ENCODE data around the gene MEMO1. TPM values are rescaled to one million over a fixed set of nuclear protein-coding genes. Genes with fewer than 3 reads are reported as not detected.

MEMO1 gene
- total and polyA plus RNA-seq, 9 of the 15 experiments (the other 6 are each of a cell fraction or from before 2014, with no cell fraction given) = 22.1 to 87.7 (median 61.2) TPM

DNA sequence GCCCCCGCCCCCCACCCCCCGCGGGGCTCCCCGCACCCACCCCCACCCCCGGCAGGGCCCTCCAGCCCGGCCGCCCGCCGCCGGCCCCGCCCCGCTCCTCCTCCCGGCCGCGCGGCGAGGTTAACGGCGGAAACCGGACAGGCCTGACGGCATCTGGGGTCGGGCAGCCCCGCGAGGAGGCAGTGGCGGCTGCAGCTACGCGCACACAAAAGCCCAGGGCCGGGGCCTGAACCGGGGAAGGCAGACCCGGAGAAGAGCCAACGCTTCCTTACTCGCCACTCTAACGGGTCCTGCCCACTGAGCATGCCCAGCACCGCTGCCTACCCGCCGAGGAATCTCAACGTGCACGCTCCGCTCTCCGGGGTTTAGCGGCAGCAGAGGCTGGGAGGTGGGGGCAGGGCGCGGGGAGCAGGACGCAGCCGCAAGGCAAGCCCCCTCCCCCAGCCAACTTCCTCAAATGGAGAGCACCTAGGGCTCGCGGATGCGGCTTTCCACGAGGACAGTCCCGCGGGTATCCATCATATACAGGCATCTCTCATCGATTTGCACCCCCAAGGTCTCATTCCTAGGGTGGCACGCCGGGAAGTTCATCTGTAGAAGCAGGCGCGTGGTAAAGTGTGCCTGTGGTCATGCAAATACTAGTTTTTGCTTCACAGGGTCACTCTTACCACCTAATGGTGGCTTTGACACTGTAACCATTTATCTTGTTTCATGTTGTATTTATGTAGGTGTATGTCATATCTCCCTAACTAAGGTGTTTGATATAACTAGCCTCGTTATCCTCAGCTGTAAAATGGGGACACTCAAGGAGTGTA is at the start of gene MEMO1 (continued):
- TF ChIP-seq ZNF407 (IDR thresholded peaks at IDR 0.05; ENCODE audit: low read depth) (no peak), RFX5 (IDR thresholded peaks at IDR 0.05; ENCODE audit: low read depth, low read length) (peak; percentile 51; the same call in 1 of the 2 replicates), ETV6 (IDR thresholded peaks at IDR 0.05; ENCODE audit: borderline replicate concordance in 1 of 2, low read depth in 2 of 2, low read length in 1 of 2) (peak in 1 of 2 experiments; percentile 65; a peak in 1 of 4 replicates), ETV6 (CRISPR knock-in tag; IDR thresholded peaks at IDR 0.05; ENCODE audit: borderline replicate concordance) (peak; percentile 89; the same call in 1 of the 2 replicates), ZNF263 (CRISPR knock-in tag; IDR thresholded peaks at IDR 0.05; ENCODE audit: borderline replicate concordance) (peak; percentile 63; the same call in 1 of the 2 replicates), ZNF165 (CRISPR knock-in tag; IDR thresholded peaks at IDR 0.05; ENCODE audit: borderline replicate concordance) (no peak), E2F1 (CRISPR knock-in tag; IDR thresholded peaks at IDR 0.05) (peak; percentile 69; the same call in 1 of the 2 replicates), IRF2 (CRISPR knock-in tag; IDR thresholded peaks at IDR 0.05) (no peak), THAP7 (CRISPR knock-in tag; IDR thresholded peaks at IDR 0.05) (no peak), MED1 (CRISPR knock-in tag; IDR thresholded peaks at IDR 0.05; ENCODE audit: borderline replicate concordance) (0 out of 2 replicates have a peak, but pooled peaks have one; percentile 64), BRD4 (IDR thresholded peaks at IDR 0.05) (peak; percentile 84), HMGN3 (IDR thresholded peaks at IDR 0.05; ENCODE audit: borderline replicate concordance, extremely low read depth, insufficient read length, low read depth, low read length) (peak; percentile 86), C11orf30 (IDR thresholded peaks at IDR 0.05; ENCODE audit: low read depth) (peak; percentile 60), LEF1 (IDR thresholded peaks at IDR 0.05) (peak; percentile 95)
- TF ChIP-seq, protein P1, sequence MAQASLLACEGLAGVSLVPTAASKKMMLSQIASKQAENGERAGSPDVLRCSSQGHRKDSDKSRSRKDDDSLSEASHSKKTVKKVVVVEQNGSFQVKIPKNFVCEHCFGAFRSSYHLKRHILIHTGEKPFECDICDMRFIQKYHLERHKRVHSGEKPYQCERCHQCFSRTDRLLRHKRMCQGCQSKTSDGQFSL (CRISPR knock-in tag; IDR thresholded peaks at IDR 0.05) = peak; percentile 82
- TF ChIP-seq, protein P1 (tag; IDR thresholded peaks at IDR 0.05) = no peak; a peak in 1 of 4 replicates
